Activated CD4-positive, alpha-beta T cell treated with anti-CD3 and anti-CD28 coated beads for 4 hours (primary cell): Measurements from ENCODE around the gene CEP250.

Experiments used
- DNase-seq, 2 donors: peaks; one replicate each; pipeline ENCODE4 v3.0.0-alpha.2; 2020

Gene CEP250

DNA sequence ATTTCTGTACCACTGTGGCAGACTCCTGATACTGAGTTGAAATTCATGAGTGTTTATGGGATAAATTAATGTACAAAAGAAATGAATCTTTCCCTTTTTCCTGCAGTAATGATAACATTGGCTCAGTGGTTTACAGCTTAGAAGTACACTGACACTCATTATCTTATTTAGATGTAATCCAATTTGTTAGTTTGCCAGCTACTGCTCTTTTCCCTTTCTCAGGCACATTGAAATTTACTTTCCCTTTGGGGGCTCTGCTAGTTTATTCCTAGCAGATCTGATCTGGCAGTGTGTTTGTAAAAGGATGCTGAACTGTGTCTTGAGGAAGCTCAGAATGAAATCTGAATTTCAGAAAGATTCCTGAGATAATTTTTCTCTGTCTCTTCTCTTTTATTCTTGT is 3.0 kb downstream of the CEP250 start:
- no peak for DNase-seq

DNA sequence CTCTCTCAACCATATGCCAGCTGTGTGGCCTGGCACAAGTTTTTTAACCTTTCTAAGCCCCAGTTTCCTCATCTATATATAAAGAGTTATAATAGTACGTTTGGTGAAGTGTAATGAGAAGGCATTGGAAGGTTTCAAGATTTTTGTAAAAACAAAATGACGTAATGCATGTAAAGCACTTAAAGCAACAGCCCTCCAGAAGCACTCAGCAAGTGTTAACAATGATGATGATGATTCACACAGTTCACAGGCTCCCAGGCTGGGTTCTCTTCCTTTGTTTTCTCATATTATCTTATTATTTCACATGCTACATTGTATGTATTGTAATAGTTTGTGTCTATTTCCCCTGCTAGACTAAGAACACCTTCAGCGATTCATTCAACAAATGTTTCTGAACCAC is 6.2 kb downstream of the CEP250 start:
- no peak for DNase-seq

DNA sequence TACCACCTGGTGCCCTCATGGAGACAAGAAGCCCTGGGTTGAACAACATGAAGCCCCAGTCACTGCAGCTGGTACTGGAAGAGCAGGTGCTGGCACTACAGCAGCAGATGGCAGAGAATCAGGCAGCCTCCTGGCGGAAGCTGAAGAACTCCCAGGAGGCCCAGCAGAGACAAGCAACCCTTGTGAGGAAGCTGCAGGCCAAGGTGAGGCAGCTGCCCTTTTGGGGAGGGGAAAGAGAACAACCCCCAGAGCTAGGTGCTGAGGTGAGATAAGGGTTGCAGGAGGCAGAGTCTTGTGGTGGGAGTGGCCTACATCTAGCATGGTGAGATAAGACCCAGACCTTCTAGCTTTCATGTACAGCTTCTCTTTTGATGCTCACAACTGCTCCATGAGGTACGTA is 7.0 kb downstream of the CEP250 start:
- no peak for DNase-seq

DNA sequence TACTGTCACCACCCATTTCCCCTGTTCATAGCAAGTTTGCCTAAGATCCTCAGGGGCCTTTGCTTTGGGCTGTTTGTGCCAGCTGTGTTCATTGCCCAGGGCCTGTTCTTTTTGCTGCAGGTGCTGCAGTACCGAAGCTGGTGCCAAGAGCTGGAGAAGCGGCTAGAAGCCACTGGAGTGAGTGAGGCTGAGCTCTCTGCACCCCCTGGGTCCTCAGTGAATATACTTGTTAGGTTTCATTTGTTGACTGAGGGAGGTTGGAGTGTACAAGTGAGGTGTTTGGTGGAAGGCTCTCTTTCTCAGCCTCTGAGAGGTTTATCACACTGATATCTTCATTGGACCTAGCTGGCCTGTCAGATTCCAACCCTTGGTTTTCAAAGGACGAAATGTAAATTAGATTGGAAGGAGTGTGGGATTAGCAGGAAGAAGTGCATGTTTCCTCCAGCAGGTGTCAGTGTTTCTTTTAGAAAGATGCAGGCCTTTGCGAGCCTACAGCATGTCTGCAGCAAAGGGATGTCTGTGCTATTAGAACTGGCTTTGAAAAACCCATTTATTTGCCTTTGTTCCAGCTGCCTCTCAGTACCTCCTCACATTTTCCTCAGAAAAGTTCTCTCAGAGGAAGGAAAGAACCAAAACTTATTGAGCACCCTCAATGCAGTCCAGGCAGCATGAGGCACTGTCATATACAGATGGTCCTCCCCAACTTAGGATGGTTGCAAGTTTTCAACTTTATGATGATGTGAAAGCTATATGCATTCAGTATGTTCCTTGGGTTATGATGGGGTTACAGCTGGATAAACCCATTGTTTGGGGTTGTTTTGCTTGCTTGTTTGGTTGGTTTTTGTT is 8.3 kb downstream of the CEP250 start:
- peak; percentile 46 to 65 for DNase-seq

DNA sequence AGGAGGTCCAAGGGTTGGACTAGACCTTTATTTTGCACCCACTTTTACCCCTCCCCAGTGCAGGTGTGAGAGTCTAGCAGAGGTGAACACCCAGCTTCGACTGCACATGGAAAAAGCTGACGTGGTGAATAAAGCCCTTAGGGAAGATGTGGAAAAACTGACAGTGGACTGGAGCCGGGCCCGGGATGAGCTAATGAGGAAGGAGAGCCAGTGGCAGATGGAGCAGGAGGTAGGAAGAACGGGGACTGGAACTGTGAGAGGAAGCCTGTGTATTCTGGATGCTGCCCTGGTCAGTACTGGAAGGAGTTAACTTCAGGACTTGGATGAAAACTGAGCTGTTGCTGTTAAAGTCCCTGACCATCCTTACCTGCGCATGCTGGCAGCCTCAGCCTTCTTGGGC is 10.6 kb downstream of the CEP250 start:
- DNase-seq = no peak

DNA sequence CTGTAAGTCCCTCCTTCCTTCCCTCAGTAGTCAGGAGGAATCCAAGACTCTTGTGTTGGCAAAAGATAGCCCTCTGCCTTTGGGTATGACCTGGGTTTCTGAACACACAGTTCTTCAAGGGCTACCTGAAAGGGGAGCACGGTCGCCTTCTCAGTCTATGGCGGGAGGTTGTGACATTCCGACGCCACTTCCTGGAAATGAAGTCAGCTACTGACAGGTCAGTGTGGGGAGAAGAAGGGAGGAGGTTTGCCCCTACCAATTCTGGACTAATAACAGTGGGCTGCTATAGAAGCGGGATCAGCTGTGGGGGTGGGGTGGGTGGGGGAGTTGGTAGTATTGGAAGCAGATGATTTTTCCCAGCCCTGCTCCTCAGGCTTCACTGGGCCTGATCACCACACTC is 11.5 kb downstream of the CEP250 start:
- no peak for DNase-seq

DNA sequence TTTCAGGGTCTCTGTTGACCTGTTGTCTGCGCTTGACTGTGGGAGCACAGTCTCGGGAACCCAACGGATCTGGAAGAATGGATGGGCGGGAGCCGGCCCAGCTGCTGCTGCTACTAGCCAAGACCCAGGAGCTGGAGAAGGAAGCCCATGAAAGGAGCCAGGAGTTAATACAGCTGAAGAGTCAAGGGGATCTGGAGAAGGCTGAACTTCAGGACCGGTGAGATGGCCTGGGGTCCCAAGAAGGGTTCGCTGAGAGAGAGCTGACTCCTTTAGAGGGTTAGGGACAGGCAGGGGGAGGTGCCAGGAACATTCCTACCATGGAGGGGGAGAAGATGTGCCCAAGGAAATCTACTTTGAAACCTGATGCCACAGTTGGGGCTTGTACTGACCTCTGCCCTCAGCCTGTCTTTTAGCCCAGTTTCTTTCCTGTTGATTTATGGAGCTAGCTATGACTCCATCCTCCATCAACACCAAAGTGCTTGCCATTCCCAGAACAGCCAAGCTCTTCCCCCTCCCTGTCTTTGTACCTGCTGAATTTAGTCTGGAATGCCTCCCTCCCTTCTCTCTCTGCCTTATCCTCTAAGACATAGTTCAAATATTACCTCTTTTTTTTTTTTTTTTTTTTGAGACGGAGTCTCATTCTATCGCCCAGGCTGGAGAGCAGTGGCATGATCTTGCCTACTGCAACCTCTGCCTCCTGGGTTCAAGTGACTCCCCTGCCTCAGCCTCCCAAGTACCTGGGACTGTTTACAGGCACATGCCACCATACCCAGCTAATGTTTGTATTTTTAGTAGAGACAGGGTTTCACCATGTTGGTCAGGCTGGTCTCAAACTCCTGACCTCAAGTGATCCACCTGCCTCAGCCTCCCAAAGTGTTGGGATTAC is 12.2 kb downstream of the CEP250 start:
- no peak for DNase-seq

DNA sequence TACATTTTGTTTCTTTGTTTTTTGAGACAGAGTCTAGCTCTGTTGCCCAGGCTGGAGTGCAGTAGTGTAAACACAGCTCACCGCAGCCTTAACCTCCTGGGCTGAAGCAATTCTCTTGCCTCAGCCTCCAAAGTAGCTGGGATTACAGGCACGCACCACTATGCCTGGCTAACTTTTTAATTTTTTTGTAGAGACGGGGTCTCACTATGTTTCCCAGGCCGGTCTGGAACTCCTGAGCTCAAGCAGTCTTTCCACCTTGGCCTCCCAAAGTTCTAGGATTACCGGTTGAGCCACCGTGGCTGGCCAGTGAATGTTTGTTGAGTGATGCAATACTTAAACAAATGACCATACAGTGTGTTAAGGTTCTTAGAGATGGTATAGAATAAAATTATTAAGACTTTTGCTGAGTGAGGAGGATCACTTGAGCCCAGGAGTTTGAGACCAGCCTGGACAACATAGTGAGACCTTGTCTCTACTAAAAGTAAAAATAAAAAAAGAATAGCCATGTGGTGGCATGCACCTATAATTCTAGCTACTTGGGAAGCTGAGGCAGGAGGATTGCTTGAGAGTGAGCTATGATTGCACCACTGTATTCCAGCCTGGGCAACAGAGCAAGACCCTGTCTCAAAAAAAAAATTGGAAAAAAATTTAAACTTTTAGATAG is 13.4 kb downstream of the CEP250 start:
- no peak for DNase-seq

DNA sequence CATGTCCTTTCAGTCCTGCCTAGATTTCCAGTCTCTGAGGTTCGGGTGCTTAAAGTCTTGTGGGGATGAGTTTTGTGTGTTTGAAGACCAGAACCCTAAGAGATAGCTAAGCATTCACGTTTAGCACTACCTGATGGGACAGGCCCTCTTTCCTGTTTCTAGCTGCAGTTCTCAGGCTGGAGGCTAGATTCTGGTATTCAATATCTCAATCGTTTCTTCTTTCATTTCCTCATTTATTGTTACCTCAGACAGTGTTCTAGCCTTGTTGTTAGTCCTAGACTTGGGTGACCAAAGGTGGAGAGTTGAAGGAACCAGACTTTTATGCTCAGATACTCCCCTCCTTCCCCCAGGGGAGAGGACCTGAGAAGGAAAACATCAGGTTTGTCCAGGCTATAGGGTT is 16.8 kb downstream of the CEP250 start:
- no peak for DNase-seq

DNA sequence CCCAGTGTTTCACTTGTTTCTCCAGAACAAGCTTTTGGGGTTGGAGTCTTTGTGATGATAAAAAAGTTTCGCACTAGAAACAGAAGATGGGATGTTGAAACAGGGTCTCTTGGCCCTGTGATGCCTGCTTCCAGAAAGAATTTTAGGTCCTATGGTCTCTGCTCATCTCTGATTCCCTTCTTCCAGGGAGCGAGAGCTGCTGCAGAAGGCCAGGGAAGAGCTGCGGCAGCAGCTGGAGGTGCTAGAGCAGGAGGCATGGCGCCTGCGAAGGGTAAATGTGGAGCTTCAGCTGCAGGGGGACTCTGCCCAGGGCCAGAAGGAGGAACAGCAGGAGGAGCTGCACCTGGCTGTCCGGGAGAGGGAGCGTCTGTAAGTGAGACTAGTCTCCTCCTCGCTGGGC is 18.3 kb downstream of the CEP250 start:
- DNase-seq = no peak

DNA sequence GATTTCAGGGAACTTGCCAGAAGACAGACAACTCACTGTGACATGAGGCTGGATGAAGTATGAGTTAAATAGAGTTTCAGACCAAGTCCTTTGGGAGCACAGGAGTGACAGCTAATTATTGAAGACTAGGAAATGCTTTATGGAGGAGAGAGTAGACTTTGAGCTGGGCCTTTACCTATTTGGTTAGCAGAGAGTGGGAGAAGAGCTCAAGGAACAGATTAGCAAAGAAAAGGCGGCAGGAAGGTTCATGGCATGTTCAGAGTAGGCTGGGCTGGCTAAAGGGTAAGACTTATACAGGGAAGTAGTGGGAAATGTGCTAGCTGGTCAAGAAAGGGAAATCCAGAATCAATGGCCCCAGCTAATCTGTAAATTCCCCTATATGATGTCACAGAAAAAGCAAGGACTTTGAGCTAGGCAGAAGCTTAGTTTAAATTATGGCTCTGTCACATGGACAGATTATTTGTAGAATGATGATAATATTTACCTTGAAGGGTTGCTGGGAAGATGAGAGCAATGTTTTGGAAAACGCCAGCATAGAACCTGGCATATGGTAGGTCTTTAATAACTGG is 19.0 kb downstream of the CEP250 start:
- DNase-seq = no peak

DNA sequence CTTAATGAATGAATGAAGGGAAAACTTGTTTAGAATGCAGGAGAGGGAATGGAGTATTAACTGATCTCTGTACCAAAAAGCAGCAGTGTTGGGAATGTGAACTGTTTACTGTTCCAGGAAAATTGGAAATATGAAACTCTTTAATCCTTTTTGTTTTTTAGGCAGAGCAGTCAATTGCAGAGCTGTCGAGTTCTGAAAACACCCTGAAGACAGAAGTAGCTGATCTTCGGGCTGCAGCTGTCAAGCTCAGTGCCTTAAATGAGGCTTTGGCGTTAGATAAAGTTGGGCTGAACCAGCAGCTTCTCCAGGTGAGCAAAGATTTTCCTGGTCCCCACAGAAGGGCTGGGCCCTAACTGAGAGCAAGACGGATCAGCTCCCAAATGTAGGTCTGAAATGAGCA is 20.9 kb downstream of the CEP250 start:
- no peak for DNase-seq

DNA sequence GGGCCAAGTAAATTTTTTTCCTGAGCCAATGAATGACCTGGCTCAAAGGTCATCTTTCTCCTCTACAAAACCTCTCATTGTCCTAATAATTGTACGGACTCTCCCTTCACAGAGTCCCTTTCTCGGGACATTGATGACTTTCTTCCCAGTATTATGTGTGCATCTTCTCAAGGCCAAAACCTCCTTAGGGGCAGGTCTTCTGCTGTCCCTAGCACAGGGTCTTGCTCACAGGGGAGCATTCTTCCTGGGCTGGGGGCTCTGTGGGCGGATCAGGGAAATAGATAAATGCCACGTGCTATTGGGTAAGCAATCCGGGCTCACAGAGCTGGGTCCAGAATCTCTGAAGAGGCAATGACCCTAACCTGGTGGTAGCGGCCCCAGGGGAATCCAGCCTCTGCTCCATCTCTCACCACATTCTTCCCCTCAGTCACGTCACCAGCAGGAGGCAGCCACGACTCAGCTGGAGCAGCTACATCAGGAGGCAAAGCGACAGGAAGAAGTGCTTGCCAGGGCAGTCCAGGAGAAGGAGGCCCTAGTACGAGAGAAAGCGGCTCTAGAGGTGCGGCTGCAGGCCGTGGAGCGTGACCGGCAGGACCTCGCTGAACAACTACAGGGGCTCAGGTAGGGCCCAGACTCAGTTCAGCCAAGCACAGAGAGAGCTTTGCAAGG is 23.5 kb downstream of the CEP250 start:
- DNase-seq = no peak

DNA sequence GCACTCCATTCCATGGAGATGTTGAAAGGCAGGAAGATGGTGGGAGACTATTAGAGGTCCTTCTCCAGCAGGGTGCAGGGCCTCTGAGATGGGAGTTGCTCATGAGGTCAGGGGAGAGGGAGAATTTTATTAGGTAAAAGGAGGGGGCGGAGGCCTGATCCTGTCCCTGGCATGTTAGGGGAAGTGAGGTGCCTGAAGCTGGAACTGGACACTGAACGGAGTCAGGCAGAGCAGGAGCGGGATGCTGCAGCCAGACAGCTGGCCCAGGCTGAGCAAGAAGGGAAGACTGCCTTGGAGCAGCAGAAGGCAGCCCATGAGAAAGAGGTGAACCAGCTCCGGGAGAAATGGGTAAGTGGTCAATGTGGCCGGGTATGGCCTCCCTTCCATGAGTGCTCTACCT is 24.4 kb downstream of the CEP250 start:
- DNase-seq = no peak

DNA sequence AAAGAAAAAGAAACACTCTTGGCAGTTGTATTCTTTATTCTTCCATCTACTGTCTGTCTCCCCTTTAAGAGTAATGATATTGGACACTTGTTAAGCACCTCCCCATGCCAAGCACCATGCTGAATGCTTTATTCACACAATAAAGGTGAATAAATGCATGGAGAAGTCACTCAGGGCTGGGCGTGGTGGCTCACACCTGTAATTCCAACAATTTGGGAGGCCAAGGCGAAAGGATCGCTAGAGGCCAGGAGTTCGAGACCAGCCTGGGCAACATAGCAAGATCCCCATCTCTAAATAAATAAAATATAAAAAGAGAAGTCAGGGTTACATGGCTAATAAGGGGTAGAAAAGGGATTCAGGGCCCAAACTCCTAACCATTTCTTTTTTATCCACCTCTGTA is 32.1 kb downstream of the CEP250 start:
- DNase-seq = no peak

DNA sequence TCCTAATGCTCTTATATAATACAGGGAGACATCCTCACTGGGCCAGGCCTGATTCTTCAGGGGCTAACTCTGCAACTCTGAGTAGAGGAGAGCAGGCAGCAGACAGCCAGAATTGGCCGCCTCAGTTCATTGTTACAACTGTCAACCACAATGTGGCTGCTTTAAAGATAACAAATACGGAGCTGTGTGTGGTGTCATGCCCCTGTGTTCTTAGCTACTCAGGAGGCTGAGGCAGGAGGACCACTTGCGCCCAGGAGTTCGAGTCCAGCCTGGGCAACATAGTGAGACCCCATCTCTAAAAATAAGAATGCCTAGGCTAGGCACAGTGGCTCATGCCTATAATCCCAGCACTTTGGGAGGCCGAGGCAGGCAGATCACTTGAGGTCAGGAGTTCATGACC is 34.3 kb downstream of the CEP250 start:
- DNase-seq = no peak

DNA sequence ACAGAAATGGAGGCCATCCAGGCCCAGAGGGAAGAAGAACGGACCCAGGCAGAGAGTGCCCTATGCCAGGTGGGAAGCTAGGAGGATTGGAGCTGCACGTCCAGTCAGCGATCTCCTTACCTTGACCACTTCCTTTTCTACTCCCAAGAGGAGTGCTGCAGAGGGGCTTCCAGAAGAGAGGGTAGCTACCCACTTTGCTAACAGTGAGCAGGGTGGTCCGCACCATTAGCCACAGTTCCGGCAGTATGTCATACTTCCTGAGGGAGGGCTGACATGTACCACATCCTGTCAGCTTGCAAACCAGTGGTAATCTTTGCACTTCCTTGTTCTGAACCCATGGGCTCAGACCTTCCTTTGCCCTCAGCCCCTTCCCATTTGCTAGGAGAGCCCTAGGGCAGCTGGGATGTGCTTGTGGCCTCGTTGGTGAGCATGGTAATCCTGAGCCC is 35.4 kb downstream of the CEP250 start:
- peak; percentile 47 to 48 for DNase-seq

DNA sequence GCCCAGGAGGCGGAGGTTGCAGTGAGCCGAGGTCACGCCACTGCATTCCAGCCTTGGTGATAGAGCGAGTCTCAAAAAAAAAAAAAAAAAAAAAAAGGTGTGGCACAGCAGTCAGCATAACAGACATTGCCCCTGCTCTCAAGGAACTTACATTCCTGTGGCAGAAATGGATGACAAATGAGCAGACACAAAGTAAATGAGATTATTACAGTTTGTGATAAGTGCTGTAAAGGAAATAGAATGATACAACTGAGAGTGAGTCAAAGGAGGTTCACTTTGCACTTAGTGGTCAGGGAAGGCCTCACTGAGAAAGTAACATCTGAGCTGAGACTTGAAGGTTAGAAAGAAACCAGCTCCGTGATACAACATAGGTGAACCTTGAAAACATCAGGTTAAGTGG is 36.4 kb downstream of the CEP250 start:
- DNase-seq = no peak

DNA sequence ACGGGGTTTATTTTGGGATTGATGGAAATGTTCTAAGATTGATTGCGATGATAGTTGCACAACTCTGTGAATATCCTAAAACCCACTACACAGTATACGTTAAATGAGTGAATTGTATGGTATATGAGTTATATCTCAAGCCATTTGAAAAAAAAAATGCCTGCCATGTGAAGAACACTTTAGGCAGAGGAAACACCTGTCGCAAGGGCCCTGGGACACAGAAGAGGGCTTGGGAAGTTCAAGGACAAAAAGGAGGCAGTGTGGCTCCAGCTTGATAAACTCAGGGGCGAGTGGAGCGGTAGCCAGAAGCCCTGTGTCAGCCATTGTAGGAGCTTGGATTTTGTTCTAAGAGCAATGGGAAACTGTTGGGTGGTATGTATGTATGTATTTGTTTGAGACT is 37.0 kb downstream of the CEP250 start:
- no peak for DNase-seq

DNA sequence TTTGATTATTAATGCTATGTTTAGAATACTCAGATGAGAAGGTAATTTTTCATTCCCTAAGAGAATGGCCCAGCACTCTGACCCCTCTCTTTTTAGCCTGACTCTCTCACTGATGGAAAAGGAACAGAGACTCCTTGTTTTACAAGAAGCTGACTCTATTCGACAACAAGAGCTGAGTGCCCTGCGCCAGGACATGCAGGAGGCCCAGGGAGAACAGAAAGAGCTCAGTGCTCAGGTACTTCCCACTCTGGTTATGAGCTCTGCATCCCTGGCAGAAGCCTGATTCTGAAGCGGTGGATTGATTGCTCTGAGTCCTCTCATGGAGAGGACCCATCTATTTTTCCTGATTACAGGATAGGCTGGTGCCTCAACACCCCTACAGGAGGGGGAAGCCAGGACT is 41.1 kb downstream of the CEP250 start:
- DNase-seq = no peak

DNA sequence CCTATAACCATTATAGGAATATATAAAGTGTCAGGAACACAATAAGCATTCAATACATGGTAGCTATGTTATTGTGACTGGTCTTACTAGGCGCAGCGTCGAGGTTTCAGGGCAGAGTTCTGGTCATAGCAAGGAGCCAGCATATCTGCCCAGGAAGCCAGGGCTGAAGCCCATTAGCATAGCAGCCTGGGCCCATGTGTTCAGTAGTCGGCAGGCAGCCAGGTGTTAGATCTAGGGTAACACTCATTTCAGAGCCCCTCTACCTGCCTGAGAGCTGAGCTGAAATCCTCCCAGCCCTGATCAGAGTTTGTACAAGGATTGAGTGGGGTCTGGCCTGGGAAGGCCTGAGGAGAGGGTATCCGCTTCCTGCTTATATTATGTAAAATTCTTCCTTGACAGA is 41.9 kb downstream of the CEP250 start:
- DNase-seq = no peak

DNA sequence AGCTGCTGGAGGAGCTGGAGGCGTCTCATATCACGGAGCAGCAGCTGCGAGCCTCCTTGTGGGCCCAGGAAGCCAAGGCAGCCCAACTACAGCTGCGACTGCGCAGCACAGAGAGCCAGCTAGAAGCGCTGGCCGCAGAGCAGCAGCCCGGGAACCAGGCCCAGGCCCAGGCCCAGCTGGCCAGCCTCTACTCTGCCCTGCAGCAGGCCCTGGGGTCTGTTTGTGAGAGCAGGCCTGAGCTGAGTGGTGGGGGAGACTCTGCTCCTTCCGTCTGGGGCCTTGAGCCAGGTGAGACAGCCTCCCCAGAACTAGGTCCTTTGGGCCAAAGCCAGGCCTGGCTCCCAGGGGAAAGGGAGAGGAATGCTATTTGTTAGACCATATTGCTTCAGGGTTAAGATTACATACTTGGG is 42.4 kb downstream of the CEP250 start:
- no peak for DNase-seq

DNA sequence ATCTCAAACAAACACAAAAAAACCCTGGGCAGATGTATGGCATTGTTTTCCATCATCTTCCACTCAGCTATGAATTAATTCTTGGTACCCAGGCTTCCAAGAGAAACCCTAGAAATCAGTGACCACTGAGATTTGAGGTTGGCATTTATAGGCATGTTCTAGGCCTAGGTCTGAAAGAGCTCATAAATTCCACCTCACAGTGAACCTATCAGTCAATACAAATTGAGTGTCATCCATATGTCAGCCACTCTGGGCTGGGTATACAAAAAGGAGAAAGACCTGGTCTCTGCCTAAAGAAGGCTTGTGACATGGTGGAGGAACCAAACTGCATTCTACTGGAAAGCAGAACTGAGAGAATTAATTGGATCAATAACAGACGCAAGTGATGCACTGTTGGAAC is 43.9 kb downstream of the CEP250 start:
- no peak for DNase-seq
